K562 (cell line): ENCODE measurements around the gene AGPAT3. TPM values are rescaled to one million over a fixed set of nuclear protein-coding genes. Genes with fewer than 3 reads are reported as not detected.
A peak's percentile ranks its signal among the peaks of the same experiment; 100 is the strongest.

Source experiments
- ATF1 ChIP-seq, 2 experiments: fragments of 450-650 bp in 1 of 2; IDR thresholded peaks; 2 replicates each; pipeline ENCODE4 v1.6.1; 2016; ENCODE audit warnings: missing compliant biosample characterization in 1 of 2, missing genetic modification characterization in 1 of 2
- CBX3 ChIP-seq, 2 experiments: IDR thresholded peaks; 1 replicate in 1 of 2; 2 replicates in 1 of 2; pipeline ENCODE4 v1.6.1; 2012; ENCODE audit warnings: inconsistent platforms in 2 of 2, low read length in 2 of 2, borderline replicate concordance in 1 of 2, control low read depth in 1 of 2
- CCNT2 ChIP-seq: IDR thresholded peaks from 2 replicates; pipeline ENCODE4 v1.6.1; 2011; ENCODE audit warnings: borderline replicate concordance, low read depth, mild to moderate bottlenecking, moderate library complexity, mixed read lengths, low read length; ENCODE audit not compliant: insufficient read length; ENCODE audit errors: extremely low read depth
- FOXK2 ChIP-seq, 2 experiments: fragments of 450-650 bp; IDR thresholded peaks in 1 of 2; conservative IDR thresholded peaks in 1 of 2; 2 replicates each; pipeline ENCODE4 v1.6.1; 2016; ENCODE audit warnings: low read depth in 2 of 2, mild to moderate bottlenecking in 1 of 2
- MGA ChIP-seq: fragments of 450-650 bp; IDR thresholded peaks from 2 replicates; pipeline ENCODE4 v1.6.1; 2016; ENCODE audit warnings: mild to moderate bottlenecking, moderate library complexity
- MTA1 ChIP-seq: fragments of 450-650 bp; IDR thresholded peaks from 2 replicates; pipeline ENCODE4 v1.6.1; 2017; ENCODE audit warnings: borderline replicate concordance
- NR3C1 ChIP-seq: sonication (generic); formaldehyde crosslinking; IDR thresholded peaks from 2 replicates; pipeline ENCODE4 v1.8.1; 2022; ENCODE audit warnings: missing genetic modification reagents
- RFX1 ChIP-seq: fragments of 450-650 bp; IDR thresholded peaks from 2 replicates; pipeline ENCODE4 v1.6.1; 2016; ENCODE audit warnings: mild to moderate bottlenecking, moderate library complexity
- SAFB ChIP-seq: fragments of 200-400 bp; formaldehyde crosslinking; IDR thresholded peaks from 2 replicates; pipeline ENCODE4 v1.6.1; 2017; ENCODE audit warnings: low read depth, low read length, borderline replicate concordance
- SPI1 ChIP-seq: IDR thresholded peaks from 2 replicates; pipeline ENCODE4 v1.6.1; 2011; ENCODE audit warnings: low read depth, low read length, control low read depth, borderline replicate concordance
- TBL1XR1 ChIP-seq, 2 experiments: IDR thresholded peaks; 2 replicates each; pipeline ENCODE4 v1.6.1; 2012; ENCODE audit warnings: improper control_type of control experiment in 2 of 2, low read length in 2 of 2, mild to moderate bottlenecking in 1 of 2
- TCFL5 ChIP-seq: fragments of 250-450 bp; sonication (Bioruptor Pico); conservative IDR thresholded peaks from 2 replicates; pipeline ENCODE4 v1.6.1; 2021; ENCODE audit warnings: mild to moderate bottlenecking, moderate library complexity, matching md5 sums
- ZC3H11A ChIP-seq: IDR thresholded peaks from 2 replicates; pipeline ENCODE4 v1.6.1; 2012; ENCODE audit warnings: low read depth, low read length, improper control_type of control experiment
- ZNF212 ChIP-seq: fragments of 450-650 bp; formaldehyde crosslinking; IDR thresholded peaks from 2 replicates; pipeline ENCODE4 v1.4.0; 2020; ENCODE audit warnings: mild to moderate bottlenecking
- ZNF589 ChIP-seq: fragments of 200-800 bp; sonication (Bioruptor generic); IDR thresholded peaks from 2 replicates; pipeline ENCODE4 v1.6.1; 2016; ENCODE audit warnings: low read depth, missing genetic modification characterization, missing compliant biosample characterization
- ZNF764 ChIP-seq: fragments of 250-450 bp; sonication (Bioruptor Pico); IDR thresholded peaks from 2 replicates; pipeline ENCODE4 v1.4.0; 2020; ENCODE audit warnings: low read depth, mild to moderate bottlenecking, moderate library complexity
- polyA plus RNA-seq, 8 experiments: library from polyadenylated mRNA; depleted of rRNA in 4 of 8; stranded (reverse) in 5 of 8; unstranded in 3 of 8; fragments of >200 nt; fragmentation: Nextera tagmentation in 2 of 8; fragmentation: Illumina TruSeq in 1 of 8; extraction: Ambion mirVana in 2 of 8; extraction: Trizol in 1 of 8; gene quantifications; 2 replicates each; pipeline versions ENCODE4 v1.2.1 to v1.2.3, GENCODE V29; 2011 to 2014; ENCODE audit warnings: inconsistent platforms in 1 of 8, missing spikeins in 1 of 8
- total RNA-seq, 7 experiments: library from RNA; depleted of rRNA in 6 of 7; stranded (reverse); fragments of >200 nt in 6 of 7; fragmentation: Illumina TruSeq in 2 of 7; extraction: Trizol in 2 of 7; gene quantifications; 2 replicates each; pipeline versions ENCODE4 v1.2.1 to v1.2.3, GENCODE V29; 2011 to 2021; ENCODE audit warnings: low replicate concordance in 1 of 7

AGPAT3 gene
- total and polyA plus RNA-seq, 9 of the 15 experiments (the other 6 are each of a cell fraction or from before 2014, with no cell fraction given) = 1.5 to 88.4 (median 35.7) TPM

- TF ChIP-seq CBX3 (IDR thresholded peaks at IDR 0.05; ENCODE audit: borderline replicate concordance in 1 of 2, low read length in 2 of 2) (peak in 1 of 2 experiments; percentile 94; a peak in 1 of 3 replicates), ZC3H11A (peak; percentile 16; the same call in 1 of the 2 replicates), TCFL5 (CRISPR knock-in tag) (no peak), CCNT2 (peak; percentile 50), MGA (peak; percentile 99), NR3C1 (no peak), ZNF589 (peak; percentile 81), SAFB (no peak), FOXK2 (conservative IDR thresholded peaks at IDR 0.05 in 1 of 2, IDR thresholded peaks at IDR 0.05 in 1 of 2; ENCODE audit: low read depth in 2 of 2) (peak; percentile 59 to 66; a peak in 2 of 4 replicates), ATF1 (CRISPR knock-in tag; IDR thresholded peaks at IDR 0.05) (no peak), ATF1 (tag; IDR thresholded peaks at IDR 0.05) (peak; percentile 88), ZNF764 (no peak), MTA1 (peak; percentile 81), SPI1 (peak; percentile 46), RFX1 (no peak), ZNF212 (CRISPR knock-in tag) (no peak), TBL1XR1 (IDR thresholded peaks at IDR 0.05; ENCODE audit: low read length in 2 of 2) (peak in 1 of 2 experiments; percentile 85; a peak in 2 of 4 replicates)
These were observed 57.2 kb downstream of the AGPAT3 start (continued) for GRCh38 chr21:43921979-43922945.
